Naive B cell (primary cell): ENCODE data around the gene SFT2D3. TPM values are rescaled to one million over a fixed set of nuclear protein-coding genes. Genes with fewer than 3 reads are reported as not detected.

Source experiments
- ATAC-seq, 2 donors: fragments of 150-1000 bp; cut with Tn5 transposase; 2 replicates each; pipeline ENCODE4 v1.10.0; 2021; ENCODE audit warnings: low read depth in 2 of 2, mild to moderate bottlenecking in 2 of 2, moderate library complexity in 2 of 2
- DNase-seq: peaks from one replicate; pipeline ENCODE4 v3.0.0; 2022
- H3K27ac Mint-ChIP-seq, 6 donors: one replicate each; pipeline ENCODE4 v1.8.0; 2020 to 2022; ENCODE audit warnings: mild to moderate bottlenecking in 6 of 6, mixed read lengths in 6 of 6, moderate library complexity in 5 of 6, inconsistent platforms in 2 of 6
- H3K27me3 Mint-ChIP-seq, 3 donors: one replicate each; pipeline ENCODE4 v1.8.0; 2021 to 2022; ENCODE audit warnings: mixed read lengths in 3 of 3, mild to moderate bottlenecking in 1 of 3
- H3K36me3 Mint-ChIP-seq, 2 donors: one replicate each; pipeline ENCODE4 v1.8.0; 2020 to 2022; ENCODE audit warnings: mixed read lengths in 2 of 2, inconsistent platforms in 1 of 2, mild to moderate bottlenecking in 1 of 2
- H3K4me1 Mint-ChIP-seq, 3 donors: one replicate each; pipeline ENCODE4 v1.8.0; 2020 to 2022; ENCODE audit warnings: mixed read lengths in 3 of 3, inconsistent platforms in 1 of 3, mild to moderate bottlenecking in 1 of 3, moderate library complexity in 1 of 3
- H3K4me3 Mint-ChIP-seq, 8 donors: one replicate each; pipeline ENCODE4 v1.8.0; 2020 to 2022; ENCODE audit warnings: mild to moderate bottlenecking in 8 of 8, mixed read lengths in 8 of 8, moderate library complexity in 8 of 8, inconsistent platforms in 2 of 8
- H3K9me3 Mint-ChIP-seq, 7 donors: one replicate each; pipeline ENCODE4 v1.8.0; 2020 to 2022; ENCODE audit warnings: mixed read lengths in 7 of 7, mild to moderate bottlenecking in 5 of 7, inconsistent platforms in 2 of 7, moderate library complexity in 1 of 7
- polyA plus RNA-seq, 6 donors: library from polyadenylated mRNA; unstranded; fragments of 300-500 nt; fragmentation: Illumina TruSeq; gene quantifications; one replicate each; pipeline ENCODE4 v1.2.3, GENCODE V29; 2021; ENCODE audit warnings: low read depth in 6 of 6

The SFT2D3 gene
- polyA plus RNA-seq, 6 donors from 2014 or later: 0.28 to 3.0 (median 2.8) TPM; not detected in 1

DNA sequence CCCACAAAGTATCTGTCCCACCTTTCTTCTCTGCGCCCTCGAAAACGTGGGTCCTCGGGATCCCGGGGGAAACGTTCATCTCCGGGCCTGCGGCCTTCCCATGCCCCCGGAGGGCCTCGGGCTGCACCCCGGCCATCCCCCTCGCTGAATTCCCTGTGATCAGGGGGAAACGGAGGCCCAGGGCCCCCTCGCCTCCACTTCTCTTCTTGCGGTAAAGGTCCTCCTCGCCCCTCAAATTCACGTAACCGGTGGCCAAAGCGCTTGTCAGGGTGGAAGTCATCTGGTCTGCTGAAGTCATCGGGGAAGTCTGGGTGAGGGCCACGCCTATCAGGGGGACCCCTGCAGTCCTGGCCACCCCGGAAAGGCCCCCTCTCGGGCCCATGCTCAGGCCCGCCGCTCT, 12.3 kb downstream of the SFT2D3 start:
- no peak for DNase-seq
- Mint-ChIP-seq H3K4me3 (no peak overlapping the region), H3K27ac (no peak overlapping the region), H3K36me3 (peaks cover 15 to 30% of the 10 kb centered on the region in 2 donors), H3K27me3 (no peaks in the 10 kb centered on the region), H3K4me1 (peaks cover 0 to 7% (median 0%) of the 10 kb centered on the region in 3 donors), H3K9me3 (no peaks in the 10 kb centered on the region)
- ATAC-seq: no peak

DNA sequence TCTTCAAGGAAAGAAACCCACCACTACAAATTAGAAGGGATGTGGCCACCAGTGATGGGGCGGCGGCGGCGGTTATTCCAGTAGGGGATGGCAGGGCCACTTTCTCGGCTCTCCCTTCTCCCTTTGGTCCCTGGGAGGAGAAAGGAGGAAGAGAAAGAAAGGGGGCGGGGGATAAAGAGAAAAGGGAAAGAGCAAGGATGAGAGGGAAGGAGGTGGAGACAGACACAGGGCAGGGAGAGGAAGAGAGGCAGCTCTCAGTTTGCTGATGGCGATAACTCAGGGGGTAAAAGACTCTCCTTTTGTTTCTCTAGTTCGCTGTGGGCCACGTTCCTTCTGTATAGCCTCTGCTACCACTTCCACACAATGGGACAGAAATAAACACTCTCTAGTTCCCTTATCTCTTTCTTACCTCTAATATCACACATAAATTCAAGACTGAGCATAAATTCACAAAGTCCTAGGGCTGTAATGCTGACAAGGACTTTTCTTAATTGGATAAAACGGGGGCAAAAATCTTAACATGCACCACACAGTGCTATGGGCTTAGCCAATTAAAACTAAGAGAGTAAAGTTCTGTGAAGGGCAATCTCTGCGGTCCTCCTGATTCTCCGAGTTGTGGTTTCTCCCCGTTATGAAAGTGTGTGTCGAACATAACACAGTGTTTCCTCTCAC, 14.6 kb downstream of the SFT2D3 start:
- ATAC-seq: no peak
- no peaks in the 10 kb centered on the region for H3K9me3 Mint-ChIP-seq
- H3K27me3 Mint-ChIP-seq: no peaks in the 10 kb centered on the region
- no peak for DNase-seq
- H3K4me3 Mint-ChIP-seq: no peak overlapping the region
- peak overlapping the region in 1 of 6 donors; percentile 80 for H3K27ac Mint-ChIP-seq
- peaks cover 0 to 4% (median 0%) of the 10 kb centered on the region in 3 donors for H3K4me1 Mint-ChIP-seq
- peaks cover 4 to 23% of the 10 kb centered on the region in 2 donors for H3K36me3 Mint-ChIP-seq

DNA sequence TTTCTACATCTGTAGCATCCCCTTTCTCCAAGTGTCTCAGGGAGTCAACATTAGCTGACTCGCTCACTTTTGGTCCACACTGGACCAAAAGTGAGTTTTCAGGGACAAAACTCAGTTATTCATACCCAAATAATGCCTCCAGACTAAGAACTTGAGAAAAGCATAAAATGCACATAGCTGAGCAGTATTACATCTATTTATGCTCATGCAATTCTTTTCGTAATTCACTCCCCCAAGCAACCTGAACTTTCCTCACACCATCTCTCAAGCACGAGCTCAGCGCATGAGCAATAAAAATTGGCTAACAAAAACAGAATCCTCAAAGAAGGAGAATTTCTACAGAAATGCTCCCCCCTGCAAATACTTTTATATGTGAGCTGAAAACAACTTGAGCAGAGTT, 17.0 kb downstream of the SFT2D3 start:
- Mint-ChIP-seq H3K9me3 (no peaks in the 10 kb centered on the region), H3K4me3 (no peak overlapping the region), H3K4me1 (peaks cover 0 to 4% (median 0%) of the 10 kb centered on the region in 3 donors), H3K36me3 (peaks cover 16 to 31% of the 10 kb centered on the region in 2 donors), H3K27ac (no peak overlapping the region), H3K27me3 (no peaks in the 10 kb centered on the region)
- no peak for ATAC-seq
- no peak for DNase-seq

DNA sequence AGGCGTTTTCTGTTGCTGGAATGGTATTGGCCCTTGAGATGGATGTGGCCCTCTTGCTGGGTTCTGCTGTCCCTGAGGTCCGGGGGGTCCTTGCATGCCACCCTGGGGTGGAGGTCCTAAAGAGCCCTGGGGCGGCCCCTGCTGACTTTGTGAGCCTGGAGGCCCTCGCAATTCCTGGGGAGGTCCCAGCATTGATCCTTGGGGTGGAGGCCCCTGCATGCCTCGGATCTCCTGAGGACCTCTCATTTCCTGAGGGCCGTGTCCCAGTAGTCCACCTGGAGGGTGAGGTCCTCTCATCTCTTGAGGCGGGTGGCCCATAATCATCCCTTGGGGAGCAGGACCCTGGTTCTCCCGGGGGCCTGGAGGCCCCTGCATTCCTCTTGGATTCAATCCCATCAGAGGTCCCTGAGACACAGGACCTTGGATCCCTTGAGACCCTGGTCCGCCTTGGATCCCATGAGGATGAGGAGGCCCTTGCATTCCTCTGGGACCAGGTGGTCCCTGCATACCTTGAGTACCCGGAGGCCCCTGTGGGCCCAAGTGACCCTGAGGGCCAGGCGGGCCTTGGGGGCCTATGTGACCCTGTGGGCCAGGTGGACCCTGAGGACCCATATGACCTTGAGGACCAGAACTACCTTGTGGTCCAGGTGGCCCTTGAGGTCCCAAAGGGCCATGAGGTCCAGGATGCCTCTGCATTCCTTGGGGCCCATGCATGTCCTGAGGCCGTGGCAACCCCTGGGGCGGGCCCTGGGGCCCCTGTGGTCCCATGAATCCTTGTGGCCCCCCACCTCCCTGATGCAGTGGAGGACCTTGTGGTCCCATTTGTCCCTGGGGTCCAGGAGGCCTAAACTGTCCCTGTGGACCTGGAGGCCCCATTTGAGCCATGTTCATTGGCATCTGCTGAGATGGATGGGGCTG, 18.3 kb downstream of the SFT2D3 start:
- no peak for DNase-seq
- no peak for ATAC-seq
- H3K4me1 Mint-ChIP-seq: peaks cover 0 to 4% (median 0%) of the 10 kb centered on the region in 3 donors
- no peak overlapping the region for H3K4me3 Mint-ChIP-seq
- no peaks in the 10 kb centered on the region for H3K27me3 Mint-ChIP-seq
- peaks cover 17 to 35% of the 10 kb centered on the region in 2 donors for H3K36me3 Mint-ChIP-seq
- no peaks in the 10 kb centered on the region for H3K9me3 Mint-ChIP-seq
- peak overlapping the region in 1 of 6 donors; percentile 60 for H3K27ac Mint-ChIP-seq

DNA sequence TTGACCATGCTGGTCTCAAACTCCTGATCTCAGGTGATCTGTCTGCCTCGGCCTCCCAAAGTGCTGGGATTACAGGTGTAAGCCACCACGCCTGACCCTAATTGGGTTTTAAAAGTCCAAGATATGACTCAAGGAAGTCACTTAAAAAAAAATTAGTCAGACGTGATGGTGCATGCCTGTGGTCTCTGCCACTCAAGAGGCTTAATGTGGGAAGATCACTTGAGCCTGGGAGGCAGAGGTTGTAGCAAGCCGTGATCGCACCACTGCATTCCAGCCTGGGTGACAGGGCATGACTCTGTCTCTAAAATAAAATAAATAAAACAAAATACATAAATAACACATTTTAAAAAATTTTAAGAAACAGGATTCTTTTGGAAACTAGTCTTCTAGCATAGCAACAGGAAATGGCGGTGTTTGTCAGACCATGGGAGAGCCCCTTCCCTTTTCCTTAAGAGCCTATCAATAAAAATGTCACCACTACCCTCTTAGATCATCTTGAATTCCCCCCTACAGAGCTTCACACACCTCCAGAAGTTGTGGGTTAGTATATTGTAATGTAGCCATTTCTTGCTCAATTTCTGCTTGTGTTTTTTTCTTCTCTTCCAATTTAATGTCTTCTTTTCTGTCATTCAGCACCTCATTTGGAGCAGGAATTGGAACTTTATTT, 20.1 kb downstream of the SFT2D3 start:
- no peak overlapping the region for H3K4me3 Mint-ChIP-seq
- no peaks in the 10 kb centered on the region for H3K27me3 Mint-ChIP-seq
- peaks cover 23 to 28% of the 10 kb centered on the region in 2 donors for H3K36me3 Mint-ChIP-seq
- H3K9me3 Mint-ChIP-seq: no peaks in the 10 kb centered on the region
- ATAC-seq: no peak
- no peak for DNase-seq
- peak overlapping the region in 2 of 6 donors; percentile 30 to 70 for H3K27ac Mint-ChIP-seq
- H3K4me1 Mint-ChIP-seq: peaks cover 0 to 1% (median 0%) of the 10 kb centered on the region in 3 donors

DNA sequence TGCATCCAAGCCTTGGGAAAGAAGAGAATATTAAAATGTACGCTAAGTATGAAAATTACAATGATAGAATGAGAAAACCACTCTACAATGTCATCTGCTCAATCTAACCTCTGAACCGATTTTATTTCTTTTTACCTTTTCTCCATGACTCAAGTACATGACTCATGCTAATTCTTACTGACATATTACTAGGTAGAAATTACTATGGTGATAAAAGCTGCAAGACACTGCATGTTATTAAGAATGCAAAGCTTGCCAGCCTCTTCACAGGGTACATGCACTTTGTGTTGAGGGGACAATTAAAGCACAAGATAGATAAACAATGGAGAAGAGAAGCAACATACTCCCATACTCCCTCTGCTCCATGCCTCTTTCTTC, 20.7 kb downstream of the SFT2D3 start:
- ATAC-seq (no peak), DNase-seq (no peak)
- Mint-ChIP-seq H3K36me3 (peaks cover 23 to 25% of the 10 kb centered on the region in 2 donors), H3K27ac (peak overlapping the region in 2 of 6 donors; percentile 15 to 30), H3K9me3 (no peaks in the 10 kb centered on the region), H3K27me3 (no peaks in the 10 kb centered on the region), H3K4me1 (no peaks in the 10 kb centered on the region), H3K4me3 (no peak overlapping the region)

DNA sequence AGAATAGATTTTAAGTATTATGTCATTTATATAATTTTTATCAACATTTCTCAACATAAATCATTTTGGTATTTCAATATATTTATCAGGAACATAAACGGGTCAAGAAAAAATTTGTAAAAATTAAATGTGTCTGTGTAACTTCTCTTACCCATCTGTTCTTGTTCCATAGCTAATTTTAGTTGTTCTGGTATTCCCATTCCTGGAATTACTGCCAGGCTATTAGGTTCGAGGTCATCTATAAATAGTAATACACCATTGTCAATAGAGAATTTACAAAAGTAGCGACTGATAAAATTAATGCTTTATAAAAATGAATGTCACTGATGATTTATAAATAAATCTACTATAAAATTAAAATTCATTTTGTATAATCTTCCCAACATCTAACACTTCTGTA, 21.5 kb downstream of the SFT2D3 start:
- Mint-ChIP-seq H3K9me3 (no peaks in the 10 kb centered on the region), H3K4me3 (no peak overlapping the region), H3K36me3 (peaks cover 23 to 25% of the 10 kb centered on the region in 2 donors), H3K27me3 (no peaks in the 10 kb centered on the region), H3K27ac (no peak overlapping the region), H3K4me1 (no peaks in the 10 kb centered on the region)
- no peak for DNase-seq
- ATAC-seq: no peak

DNA sequence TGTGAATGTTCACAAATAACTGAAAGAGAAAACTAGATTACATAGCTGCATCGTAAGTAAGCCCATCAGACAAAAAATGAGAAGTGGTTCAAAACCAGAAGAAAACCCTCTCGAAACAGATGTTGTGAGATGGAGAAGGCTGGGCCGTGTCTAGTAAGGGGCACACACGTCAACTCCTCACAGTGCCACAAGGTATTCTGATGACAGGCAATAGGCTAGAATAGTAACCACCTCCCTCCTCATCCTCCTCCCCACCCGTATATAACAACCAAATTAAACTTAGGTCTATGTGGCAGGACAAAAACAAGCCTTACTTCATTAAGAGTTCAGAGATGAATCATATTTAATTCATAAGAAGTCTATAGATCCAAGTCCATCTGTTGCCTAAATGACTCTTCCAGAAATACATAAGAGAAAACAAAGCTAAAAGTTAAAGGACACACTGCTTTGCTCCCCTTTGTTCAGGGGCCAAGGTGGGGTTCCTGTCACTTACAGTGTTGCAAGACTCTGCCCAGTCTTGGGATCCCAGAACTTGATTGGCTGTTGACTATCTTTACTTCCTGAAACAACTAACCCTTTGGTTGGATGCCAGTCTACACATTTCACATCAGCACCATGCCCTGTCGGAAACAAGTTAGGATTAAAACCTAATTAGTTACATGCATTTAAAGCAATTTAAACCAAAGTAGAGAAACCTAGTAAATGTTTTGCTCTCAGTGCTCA, 25.0 kb downstream of the SFT2D3 start:
- H3K4me1 Mint-ChIP-seq: no peaks in the 10 kb centered on the region
- no peaks in the 10 kb centered on the region for H3K27me3 Mint-ChIP-seq
- no peak for DNase-seq
- H3K27ac Mint-ChIP-seq: peak overlapping the region in 1 of 6 donors; percentile 69
- no peak for ATAC-seq
- no peaks in the 10 kb centered on the region for H3K9me3 Mint-ChIP-seq
- peaks cover 16 to 20% of the 10 kb centered on the region in 2 donors for H3K36me3 Mint-ChIP-seq
- no peak overlapping the region for H3K4me3 Mint-ChIP-seq

DNA sequence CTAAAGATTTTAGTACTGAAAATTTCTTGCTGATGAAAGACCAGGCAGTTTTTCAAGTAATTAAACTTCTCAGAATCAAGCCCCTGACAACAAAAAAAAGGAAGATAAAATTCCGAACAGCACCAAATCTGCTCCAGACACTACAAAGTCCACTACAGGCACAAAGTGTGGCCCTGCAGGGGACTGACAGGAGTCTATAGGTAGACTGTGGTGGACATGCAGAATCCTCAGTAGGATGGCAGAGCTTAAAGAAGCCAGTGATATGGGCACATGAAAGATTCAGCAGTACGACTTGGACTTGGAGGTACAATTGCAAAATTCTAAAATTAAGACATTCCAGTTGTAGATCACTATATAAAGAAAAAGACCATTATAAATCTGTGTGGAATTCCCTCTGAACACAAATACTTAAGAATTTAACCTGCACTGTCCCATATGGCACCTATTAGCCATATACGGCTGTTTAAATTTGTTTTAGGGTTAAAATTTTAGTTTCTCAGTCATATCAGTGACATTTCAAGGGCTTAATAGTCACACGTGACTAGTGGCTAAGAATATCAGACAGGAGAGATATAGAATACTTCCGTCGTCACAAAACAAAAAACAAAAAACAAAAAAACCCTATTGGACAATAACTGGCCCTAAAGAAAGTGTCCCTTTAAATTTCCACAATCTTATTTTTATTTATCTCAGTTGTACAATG, 32.0 kb downstream of the SFT2D3 start:
- Mint-ChIP-seq H3K36me3 (peaks cover 0 to 7% of the 10 kb centered on the region in 2 donors), H3K9me3 (no peaks in the 10 kb centered on the region), H3K27me3 (no peaks in the 10 kb centered on the region), H3K27ac (peak overlapping the region in 2 of 6 donors; percentile 24 to 82), H3K4me1 (no peaks in the 10 kb centered on the region), H3K4me3 (no peak overlapping the region)
- ATAC-seq: no peak
- DNase-seq: no peak

DNA sequence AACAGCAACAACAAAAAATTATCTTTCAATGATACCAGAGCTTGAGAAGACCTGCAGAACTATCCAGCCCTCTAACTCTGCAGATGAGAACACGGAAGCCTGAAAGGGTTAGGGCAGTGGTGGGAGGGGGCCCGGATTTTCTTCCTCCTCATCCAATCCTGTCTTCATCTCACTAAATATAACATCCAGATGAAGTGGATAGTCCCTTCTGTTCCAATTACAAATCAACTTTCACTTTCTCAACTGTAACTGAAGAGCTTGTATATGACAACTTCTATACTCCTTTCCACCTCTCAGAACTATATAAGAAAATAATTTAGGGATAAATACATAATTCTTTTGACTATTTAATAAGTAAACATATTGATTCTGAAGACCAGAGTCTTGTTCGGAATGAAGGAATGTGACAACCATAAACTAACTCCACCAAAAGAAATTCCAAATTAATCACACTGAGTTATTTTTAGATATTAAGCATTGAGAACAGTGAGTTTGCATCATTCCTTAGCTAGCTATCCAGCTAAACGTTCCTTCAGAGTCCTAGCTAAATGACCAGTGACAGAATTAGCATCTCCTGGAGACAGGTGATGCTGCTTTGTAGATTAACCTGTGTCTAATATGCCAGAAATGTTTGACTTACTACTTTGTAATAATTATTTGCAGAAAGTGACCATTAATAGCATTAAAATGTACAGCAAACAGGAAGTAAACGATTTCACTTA, 32.7 kb downstream of the SFT2D3 start:
- H3K27ac Mint-ChIP-seq: peak overlapping the region in 2 of 6 donors; percentile 24 to 59
- DNase-seq (no peak), ATAC-seq (no peak)
- peaks cover 0 to 7% of the 10 kb centered on the region in 2 donors for H3K36me3 Mint-ChIP-seq
- no peaks in the 10 kb centered on the region for H3K4me1 Mint-ChIP-seq
- H3K4me3 Mint-ChIP-seq: no peak overlapping the region
- H3K27me3 Mint-ChIP-seq: no peaks in the 10 kb centered on the region
- no peaks in the 10 kb centered on the region for H3K9me3 Mint-ChIP-seq

DNA sequence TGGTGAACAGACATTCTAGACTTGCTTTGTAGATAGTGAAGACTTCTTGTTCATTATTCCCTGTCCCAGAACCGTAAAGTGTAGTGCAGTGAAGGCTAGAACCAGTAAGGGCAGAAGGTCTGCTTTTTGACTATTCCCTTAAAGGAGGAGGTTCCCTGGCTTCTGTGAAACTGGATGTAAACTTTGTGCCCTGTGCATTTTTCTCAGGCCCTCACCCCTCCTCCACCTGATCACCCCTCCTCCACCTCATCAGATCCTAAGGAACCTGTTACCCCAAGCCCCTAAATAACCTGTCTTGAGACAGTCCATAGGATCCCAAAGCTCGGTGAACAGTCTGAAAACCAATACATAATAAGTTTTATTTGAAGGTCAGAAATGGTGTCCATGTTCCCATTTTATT, 33.7 kb downstream of the SFT2D3 start:
- Mint-ChIP-seq H3K27me3 (no peaks in the 10 kb centered on the region), H3K9me3 (no peaks in the 10 kb centered on the region), H3K27ac (no peak overlapping the region), H3K36me3 (peaks cover 0 to 7% of the 10 kb centered on the region in 2 donors), H3K4me3 (peak overlapping the region in 1 of 8 donors; percentile 3), H3K4me1 (no peaks in the 10 kb centered on the region)
- no peak for ATAC-seq
- no peak for DNase-seq
